GM19438 (cell line): ENCODE data around the gene SLC46A3.
"Not testable (repeated sequence)": the region's sequence is repeated elsewhere in the genome, so short reads cannot be mapped to it uniquely, and the experiment has no call there.

Source experiments
- ATAC-seq: cut with Tn5 transposase; IDR thresholded peaks from one replicate; pipeline ENCODE4 v1.9.1; 2021; ENCODE audit warnings: low read depth; ENCODE audit not compliant: unreplicated experiment

Gene SLC46A3

DNA sequence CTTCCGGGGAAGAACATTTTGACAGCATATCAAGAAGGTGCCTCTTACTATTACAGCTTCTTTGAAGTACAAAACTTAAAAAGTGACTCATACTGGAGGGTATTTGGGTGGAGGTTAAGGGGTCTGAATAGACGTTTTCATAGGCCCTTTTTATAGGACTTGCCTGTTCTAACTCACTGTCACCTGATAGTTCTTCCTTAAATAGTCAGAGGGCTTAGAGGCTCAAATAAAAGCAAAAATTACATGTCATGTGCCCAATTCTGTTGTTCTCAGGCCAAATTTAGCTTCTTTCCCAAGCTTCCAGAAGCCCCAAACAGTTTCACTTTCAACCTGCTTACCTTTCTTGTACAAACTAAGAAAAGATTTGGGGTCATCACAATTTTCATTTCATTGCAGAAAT lies 16.1 kb upstream of the SLC46A3 start:
- no peak for ATAC-seq

- ATAC-seq: no peak
Measured at GRCh38 chr13:28730762-28731161, 12.0 kb upstream of the SLC46A3 start.

DNA sequence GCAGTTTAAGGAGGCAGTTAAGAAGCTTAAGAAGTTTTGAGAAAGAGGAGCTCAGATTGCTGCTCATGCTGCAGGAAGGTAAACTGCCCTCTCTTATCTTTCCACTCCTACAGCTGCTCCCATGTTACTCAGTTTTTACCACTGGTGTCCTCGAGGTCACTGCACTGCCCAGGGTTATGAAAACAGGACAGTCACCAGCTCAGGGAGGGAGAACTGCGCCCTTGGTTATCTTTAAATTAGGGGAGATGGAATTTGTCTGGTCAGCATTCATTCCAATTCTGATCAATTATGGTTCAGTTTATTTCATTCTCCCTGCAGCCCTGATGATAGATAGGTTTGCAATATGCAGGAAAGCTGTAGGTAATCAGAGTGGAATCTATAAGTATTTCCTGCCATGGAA lies 10.8 kb upstream of the SLC46A3 start:
- ATAC-seq: no peak

GRCh38 chr13:28728642-28729041 lies 9.9 kb upstream of the SLC46A3 start:
- no peak for ATAC-seq

DNA sequence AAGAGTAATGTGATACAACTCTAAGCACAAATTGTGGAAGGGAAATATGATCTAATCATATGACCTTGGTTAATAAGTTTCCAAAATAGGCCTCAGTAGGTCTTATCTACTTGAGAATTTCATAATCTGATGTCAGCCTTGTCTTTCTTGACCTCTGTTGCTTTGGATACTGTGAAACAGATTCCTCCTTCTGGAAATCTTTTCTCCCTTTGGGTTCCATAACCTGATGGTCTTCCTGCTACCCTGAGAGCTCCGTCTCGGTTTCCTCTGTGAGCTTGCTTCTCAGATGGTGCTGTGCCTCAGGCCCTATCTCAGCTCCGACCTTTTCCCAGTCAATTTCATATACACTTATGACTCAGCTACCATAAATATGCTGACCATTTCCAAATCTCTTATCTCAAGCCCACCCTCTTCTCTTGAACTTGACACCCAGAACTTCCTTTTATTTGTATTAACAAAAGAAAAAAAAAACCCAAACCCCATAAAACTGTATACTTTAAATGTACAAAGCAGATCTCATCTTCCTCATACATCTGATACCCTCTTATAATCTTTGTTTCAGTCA lies 6.4 kb upstream of the SLC46A3 start:
- ATAC-seq: no peak

GRCh38 chr13:28723806-28724205 lies 5.0 kb upstream of the SLC46A3 start:
- no peak for ATAC-seq

DNA sequence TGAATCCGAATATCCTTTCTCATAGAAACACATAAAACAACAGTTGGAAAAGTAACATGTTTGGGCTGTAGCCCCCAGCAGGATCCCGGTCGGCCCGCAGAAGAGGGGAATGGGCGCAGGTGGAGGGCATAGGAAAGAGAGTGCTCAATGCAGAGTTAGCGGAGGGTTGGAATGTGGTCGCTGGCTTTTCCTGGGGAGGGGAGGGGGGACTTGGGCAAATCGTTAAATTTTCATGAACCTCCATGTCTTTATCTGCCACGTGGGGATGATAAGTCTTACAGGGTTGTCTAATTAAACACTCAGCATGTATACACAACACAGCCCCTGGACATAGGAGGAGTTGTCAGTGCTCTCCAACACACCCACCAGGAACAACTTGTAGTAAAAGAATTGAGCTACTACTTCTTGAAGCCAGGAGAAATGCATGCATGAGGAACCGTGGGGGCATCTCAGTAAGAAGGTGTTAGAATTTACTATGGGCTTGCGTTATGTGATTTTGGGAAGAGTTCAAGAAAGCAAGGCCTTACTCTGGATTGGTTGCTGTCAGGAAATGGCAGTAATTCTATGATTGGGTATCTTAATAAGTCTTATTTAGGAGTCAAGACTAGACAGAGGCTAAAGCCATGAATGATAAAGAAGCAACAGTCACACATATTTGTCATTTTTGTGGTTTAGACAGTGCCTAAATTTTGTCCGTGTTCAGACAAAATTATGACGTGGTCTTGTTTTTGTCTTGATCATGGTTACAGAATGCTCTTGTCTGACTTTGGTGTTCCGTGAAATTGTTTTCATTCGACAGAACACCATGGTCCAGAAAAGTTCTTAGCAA lies 671 bp upstream of the SLC46A3 start:
- no peak for ATAC-seq

DNA sequence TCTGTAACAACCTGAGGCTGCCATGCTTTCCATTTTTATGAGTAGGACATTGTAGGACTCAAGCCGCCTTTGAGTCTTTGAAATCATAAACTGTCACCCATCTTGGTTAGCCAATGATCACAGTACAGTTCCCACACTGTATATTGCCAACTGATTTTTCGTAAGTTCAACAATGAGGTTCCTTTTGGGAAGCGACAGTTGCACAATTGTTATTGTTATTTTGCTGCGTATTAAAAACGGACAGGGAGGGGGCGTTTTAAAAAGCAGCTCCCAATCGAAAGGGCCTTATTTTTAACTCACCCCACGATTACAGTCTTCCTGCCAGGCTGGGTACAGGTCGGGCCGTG lies 601 bp downstream of the SLC46A3 start:
- no peak for ATAC-seq

GRCh38 chr13:28717170-28717569 lies 1.6 kb downstream of the SLC46A3 start:
- ATAC-seq: no peak

- ATAC-seq: no peak
Measured at GRCh38 chr13:28716511-28716910, 2.3 kb downstream of the SLC46A3 start.

DNA sequence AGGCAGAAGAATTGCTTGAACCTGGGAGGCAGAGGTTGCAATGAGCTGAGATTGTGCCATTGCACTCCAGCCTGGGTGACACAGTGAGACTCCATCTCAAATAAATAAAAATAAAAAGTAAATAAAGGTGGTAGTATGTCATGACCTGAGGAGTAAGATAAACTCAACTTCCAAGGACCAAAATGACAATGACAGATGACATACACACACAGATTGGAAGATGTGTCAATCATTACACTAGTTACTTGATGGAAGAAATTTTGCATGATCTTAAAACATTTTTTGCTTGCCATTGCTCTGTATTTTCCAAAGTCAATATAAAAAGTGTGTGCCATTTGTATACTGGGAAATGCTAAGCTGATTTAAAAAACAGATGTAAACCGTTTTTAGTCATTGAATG lies 4.1 kb downstream of the SLC46A3 start:
- no peak for ATAC-seq

DNA sequence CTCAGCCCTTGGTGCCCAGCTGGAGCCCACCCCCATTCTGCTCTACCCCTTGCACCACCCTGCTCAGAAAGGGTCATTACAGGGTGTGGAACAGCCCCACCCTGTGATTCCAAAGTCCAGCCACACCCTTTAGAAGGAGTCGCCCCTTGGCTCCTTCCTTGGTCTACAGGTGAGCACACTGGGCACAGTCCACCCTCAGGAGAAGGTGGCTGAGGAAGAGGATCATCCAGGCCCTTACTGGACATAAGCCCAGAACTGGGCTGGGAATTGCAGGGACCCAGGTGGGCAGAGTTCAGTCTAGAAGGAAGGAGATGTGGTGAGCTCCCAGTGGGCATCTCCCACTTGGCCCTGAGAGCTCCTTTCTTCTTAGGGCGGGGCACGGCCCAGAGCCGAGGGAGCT lies 8.6 kb downstream of the SLC46A3 start:
- no peak for ATAC-seq

DNA sequence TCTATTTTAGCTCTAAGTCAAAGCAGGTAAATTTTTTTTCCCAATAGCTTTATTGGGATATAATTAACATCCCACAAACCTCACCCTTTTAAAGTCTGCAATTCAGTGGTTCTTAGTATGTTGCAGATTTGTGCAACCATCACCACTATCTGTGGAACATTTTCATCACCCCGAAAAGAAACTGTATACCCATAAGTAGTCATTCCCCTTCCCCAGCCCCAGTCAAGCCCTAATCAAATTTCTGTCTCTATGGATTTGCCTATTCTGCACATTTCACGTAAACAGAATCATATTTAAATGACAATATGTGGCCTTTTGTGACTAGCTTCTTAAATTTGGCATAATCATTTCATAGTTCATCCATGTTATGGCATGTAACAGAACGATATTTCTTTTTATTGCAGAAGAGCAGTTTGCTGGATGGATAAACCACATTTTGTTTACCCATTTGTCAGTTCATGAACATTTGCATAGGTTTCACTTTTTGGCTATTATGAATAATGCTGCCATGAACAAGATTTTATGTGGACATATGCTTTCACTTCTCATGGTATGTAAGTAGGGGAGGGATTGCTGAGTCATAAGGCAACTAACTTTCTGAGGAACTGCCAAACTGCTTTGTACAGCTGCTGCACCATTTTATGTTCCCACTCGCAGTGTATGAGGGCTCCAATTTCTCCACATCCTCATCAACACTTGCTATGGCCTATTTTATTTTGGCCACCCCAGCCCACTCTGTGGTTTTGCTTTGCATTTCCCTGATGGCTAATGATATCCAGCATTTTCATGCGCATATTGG lies 10.9 kb downstream of the SLC46A3 start:
- peak; percentile 92 for ATAC-seq

GRCh38 chr13:28705461-28706083 lies 13.2 kb downstream of the SLC46A3 start:
- ATAC-seq: no peak

- ATAC-seq: no peak
Measured at GRCh38 chr13:28704919-28705318, 13.9 kb downstream of the SLC46A3 start.

GRCh38 chr13:28704282-28704681 lies 14.5 kb downstream of the SLC46A3 start:
- no peak for ATAC-seq

- no peak for ATAC-seq
Measured at GRCh38 chr13:28699246-28699645, 19.5 kb downstream of the SLC46A3 start.

DNA sequence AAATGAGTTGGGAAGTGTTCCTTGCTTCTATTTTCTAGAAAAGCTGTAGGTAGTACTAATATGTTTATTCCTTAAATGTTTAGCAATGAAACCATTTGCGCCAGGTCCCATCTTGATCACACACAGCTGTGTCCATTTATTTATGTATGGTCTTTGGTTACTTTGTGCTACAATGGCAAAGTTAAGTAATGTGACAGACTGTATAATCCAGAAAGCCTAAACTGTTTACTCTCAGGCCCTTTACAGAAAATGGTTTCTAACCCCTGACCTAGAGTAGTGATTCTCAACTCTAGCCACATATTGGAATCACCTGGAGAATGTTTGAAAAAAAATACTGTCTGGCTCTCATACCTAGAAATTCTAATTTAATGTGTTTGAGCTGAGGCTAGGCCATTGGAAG lies 21.3 kb downstream of the SLC46A3 start:
- no peak for ATAC-seq

GRCh38 chr13:28693605-28694491 lies 24.9 kb downstream of the SLC46A3 start:
- ATAC-seq: not testable (repeated sequence)

DNA sequence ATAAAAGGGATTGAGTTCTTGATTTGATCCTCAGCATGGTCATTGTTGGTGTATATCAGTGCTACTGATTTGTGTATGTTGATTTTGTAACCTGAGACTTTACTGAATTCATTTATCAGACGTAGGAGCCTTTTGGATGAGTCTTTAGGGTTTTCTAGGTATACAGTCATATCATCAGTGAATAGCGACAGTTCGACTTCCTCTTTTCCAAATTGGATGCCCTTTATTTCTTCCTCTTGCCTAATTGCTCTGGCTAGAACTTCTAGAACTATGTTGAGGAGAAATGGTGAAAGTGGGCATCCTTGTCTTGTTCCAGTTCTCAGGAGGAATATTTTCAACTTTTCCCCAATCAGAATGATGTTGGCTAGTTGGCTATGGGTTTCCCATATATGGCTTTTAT lies 32.9 kb downstream of the SLC46A3 start:
- no peak for ATAC-seq
